GM18505 (cell line): ENCODE data around the gene APPL1.

Experiments
- ATAC-seq: cut with Tn5 transposase; IDR thresholded peaks from one replicate; pipeline ENCODE4 v1.9.1; 2021; ENCODE audit not compliant: unreplicated experiment
- POLR2A ChIP-seq: IDR thresholded peaks from 4 replicates; pipeline ENCODE4 v1.6.1; 2011; ENCODE audit warnings: borderline replicate concordance; ENCODE audit not compliant: insufficient read depth, insufficient read length; ENCODE audit errors: extremely low read depth

Gene APPL1

DNA sequence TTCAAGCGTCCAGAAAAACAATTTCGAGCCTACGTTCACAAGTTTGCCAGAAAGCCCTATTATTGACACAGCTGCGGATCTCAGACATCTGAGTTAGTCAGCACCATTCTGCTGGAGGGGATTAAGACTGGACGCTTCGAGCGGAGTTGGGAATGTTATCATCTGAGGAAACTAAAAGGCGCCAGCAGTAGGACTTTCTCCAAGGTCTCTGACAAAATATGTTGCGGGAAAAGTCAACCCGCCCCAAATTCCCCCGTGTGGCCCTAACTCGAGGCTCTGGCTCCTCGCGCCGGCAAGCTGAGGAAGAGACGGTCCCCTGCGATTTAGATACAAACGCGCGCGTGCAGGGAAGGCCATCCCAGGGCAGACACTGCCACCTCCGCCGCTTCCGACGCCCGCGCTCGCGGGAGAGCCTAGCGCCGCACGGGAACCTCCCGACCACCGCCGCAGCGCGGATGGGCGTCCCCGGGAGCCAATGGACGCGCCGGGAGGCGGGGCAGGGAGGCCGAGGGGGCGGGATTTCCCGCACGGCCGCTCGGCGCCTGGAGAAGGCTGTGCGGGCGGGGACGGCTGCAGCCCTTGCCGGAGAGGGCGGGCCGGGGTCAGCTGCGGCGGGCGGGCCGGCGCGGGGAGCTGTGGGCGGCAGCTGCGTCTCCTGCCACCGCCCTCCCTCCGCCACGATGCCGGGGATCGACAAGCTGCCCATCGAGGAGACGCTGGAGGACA, at the start of gene APPL1:
Gene APPL1 (plus strand): TSS at position 526 of the 726 bp plus-strand sequence. CDS start 155 bp downstream, at position 681.
- peak; percentile 90 for ATAC-seq
- peak; percentile 82 for TF ChIP-seq POLR2A

DNA sequence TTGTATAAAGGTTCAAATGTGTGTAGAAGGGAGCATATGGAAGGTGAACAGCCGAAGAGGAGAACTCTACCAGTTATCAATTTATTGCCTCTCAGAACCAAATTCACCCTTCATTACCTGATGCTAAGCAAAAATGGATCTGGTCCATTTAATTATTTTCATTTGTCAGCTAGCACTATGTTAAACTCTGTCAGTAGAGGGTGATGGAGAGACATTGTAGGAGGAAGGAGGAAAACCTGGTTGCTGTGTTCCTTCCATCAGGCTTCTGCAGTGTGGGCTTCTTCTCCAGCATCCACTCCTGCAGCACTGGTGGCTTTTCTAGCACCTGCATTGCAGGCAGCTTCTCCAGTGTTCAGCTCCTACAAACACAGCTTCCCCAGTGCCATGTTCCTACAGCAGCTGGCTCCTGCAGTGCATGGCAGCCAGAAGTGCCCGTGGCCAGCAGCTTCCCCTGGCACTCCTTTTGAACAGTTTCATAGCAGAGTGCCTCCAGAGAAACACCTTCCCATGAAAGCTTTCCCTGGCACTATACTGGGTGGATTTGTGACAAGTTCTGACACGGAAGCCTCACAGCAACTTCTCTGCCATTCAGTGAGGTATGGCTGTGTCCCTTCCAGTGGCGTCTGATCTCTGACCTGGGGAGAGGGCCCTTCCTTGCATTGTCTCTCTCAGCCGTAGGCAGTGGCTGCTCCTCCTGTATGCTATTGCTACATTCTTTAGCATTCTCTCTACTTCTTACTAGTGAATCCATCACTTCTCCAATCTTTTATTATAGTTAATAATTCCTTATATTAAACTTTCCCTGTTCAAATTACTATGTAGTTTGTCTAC, 47.7 kb upstream of the APPL1 start:
- no peak for TF ChIP-seq POLR2A
- ATAC-seq: no peak

- ATAC-seq: no peak
- TF ChIP-seq POLR2A: no peak
These were observed 43.0 kb upstream of the APPL1 start for GRCh38 chr3:57184526-57184925.

- ATAC-seq: no peak
- TF ChIP-seq POLR2A: no peak
These were observed 35.5 kb upstream of the APPL1 start for GRCh38 chr3:57192028-57192427.

- no peak for TF ChIP-seq POLR2A
- no peak for ATAC-seq
These were observed 32.9 kb upstream of the APPL1 start for GRCh38 chr3:57194641-57195040.

DNA sequence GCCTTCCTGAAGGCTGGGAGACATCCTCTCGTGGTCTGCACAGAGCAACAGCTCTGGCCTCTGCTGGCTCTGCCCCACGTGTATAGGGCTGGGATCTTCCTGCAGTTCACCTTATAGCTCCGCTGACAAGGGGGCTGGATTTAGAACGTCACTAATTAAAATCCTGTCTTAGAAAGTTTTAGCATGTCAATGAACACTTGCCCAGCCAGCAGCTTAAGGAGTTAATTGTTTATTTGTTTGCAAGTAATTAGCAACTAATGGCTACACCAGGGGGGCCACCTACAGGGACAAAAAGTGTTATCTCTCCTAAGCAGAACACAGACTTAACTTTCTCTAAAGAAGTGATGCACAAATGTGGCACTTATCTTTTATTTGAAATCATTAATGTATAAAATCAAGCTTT, 27.6 kb upstream of the APPL1 start, which contains the start of gene HESX1:
Gene HESX1 (minus strand): TSS at position 84 of the 403 bp plus-strand sequence. CDS start 60 bp downstream, at position 24.
- ATAC-seq: no peak
- TF ChIP-seq POLR2A: no peak

- ATAC-seq: no peak
- no peak for TF ChIP-seq POLR2A
These were observed 21.1 kb upstream of the APPL1 start for GRCh38 chr3:57206423-57206822.

DNA sequence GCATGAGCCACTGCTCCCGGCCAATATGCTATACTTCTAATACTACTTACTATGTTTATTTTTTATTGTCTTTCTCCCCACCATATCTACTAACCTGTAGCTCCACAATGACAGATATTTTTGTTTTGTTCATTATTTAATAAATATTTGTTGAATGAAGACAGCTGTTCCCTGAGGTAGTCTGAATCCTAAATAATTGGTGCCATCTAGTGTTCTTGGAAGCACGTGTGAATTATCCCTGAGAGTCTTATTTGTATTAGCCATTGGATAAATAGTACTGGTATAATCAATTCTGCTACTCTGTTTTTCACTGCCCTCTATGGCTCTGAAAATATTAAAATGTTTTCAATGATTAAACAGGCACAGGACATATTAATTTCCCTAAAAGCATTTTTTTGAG, 5.6 kb upstream of the APPL1 start:
- no peak for TF ChIP-seq POLR2A
- no peak for ATAC-seq

DNA sequence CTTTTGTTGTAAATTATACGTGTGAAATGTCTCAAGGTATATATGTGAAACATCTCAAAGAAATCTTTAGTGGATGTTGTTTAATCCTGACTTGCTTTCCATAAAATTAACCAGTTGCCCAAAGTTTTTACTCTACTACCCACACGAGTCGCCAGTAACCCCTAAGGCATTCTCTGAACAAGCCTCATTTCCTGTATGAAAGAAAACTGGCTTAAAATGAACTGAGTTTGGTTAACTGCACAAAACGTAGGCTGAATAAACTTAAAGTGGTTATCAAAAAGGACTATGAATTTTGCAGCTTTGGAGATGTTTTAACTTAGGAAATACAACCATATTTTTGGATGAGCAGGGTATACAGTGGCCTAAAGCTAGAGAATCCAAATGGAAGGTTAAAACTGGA, 2.7 kb upstream of the APPL1 start:
- TF ChIP-seq POLR2A: no peak
- ATAC-seq: no peak

- no peak for ATAC-seq
These were observed 1.4 kb upstream of the APPL1 start for GRCh38 chr3:57226176-57226575.

GRCh38 chr3:57227930-57228751, 612 bp downstream of the APPL1 start:
- peak; percentile 43 for ATAC-seq
- peak; percentile 36 for TF ChIP-seq POLR2A

More at GRCh38 chr3:57226176-57226575, 1.4 kb upstream of the APPL1 start:
- no peak for TF ChIP-seq POLR2A

DNA sequence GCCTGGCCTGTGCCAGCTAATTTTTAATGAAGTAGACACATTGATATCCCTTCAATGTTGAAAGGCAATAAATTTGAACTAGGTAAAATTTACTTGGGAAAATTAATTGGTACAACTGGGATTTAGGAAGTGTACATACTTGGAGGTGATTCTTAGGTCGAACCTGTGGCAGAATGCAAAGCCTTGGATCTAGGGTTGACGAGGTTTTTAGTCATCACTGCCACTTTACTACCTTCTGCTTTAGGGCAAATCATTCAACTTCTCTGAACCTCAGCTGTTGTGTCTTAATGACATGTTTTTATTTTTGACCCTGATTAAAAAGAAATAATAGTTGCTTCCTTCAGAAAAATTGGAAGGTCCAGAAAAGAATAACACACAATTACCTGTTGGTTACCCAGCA, 2.5 kb downstream of the APPL1 start:
- ATAC-seq: no peak

DNA sequence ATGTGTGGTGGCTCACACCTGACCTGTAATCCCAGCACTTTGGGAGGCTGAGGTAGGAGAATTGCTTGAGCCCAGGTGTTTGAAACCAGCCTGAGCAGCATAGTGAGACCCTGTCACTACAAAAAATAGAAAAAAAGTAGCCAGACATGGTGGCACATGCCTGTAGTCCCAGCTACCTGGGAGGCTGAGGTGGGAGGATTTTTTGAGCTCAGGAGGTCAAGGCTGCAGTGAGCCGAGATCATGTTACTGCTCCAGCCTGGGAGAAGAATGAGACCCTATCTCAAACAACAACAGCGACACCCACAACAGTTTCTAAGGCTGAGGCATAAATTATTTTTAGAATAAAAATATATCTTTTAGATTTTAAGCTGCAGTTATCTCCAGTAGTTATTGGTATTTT, 6.3 kb downstream of the APPL1 start:
- no peak for TF ChIP-seq POLR2A
- ATAC-seq: no peak

More for the DNA sequence above, 2.5 kb downstream of the APPL1 start:
- no peak for TF ChIP-seq POLR2A
